HG03108 (cell line): Measurements from ENCODE around the gene HIPK2.

Experiments used
- ATAC-seq: cut with Tn5 transposase; IDR thresholded peaks from one replicate; pipeline ENCODE4 v1.9.1; 2021; ENCODE audit warnings: moderate library complexity; ENCODE audit not compliant: unreplicated experiment

The HIPK2 gene

GRCh38 chr7:139600306-139600705 is 177.5 kb downstream of the HIPK2 start:
- ATAC-seq, result no peak

- ATAC-seq, result no peak
These were observed 179.2 kb downstream of the HIPK2 start for GRCh38 chr7:139598642-139599041.

GRCh38 chr7:139597028-139597427 is 180.8 kb downstream of the HIPK2 start:
- ATAC-seq, result no peak

- ATAC-seq, result no peak
These were observed 181.2 kb downstream of the HIPK2 start for GRCh38 chr7:139596626-139597025.

GRCh38 chr7:139595806-139596205 is 182.0 kb downstream of the HIPK2 start:
- ATAC-seq, result no peak

- ATAC-seq, result no peak
These were observed 182.8 kb downstream of the HIPK2 start for GRCh38 chr7:139594911-139595476.

GRCh38 chr7:139594090-139594489 is 183.7 kb downstream of the HIPK2 start:
- ATAC-seq, result no peak

GRCh38 chr7:139592801-139593461 is 184.9 kb downstream of the HIPK2 start:
- ATAC-seq, result no peak

- ATAC-seq, result no peak
These were observed 186.1 kb downstream of the HIPK2 start for GRCh38 chr7:139591550-139592195.

- no peak for ATAC-seq
These were observed 188.3 kb downstream of the HIPK2 start for GRCh38 chr7:139589474-139589873.

- no peak for ATAC-seq
These were observed 189.2 kb downstream of the HIPK2 start for GRCh38 chr7:139588632-139589031.

- no peak for ATAC-seq
These were observed 190.3 kb downstream of the HIPK2 start for GRCh38 chr7:139587535-139587934.

- ATAC-seq, result no peak
These were observed 191.5 kb downstream of the HIPK2 start for GRCh38 chr7:139586286-139586685.

GRCh38 chr7:139585042-139585441 is 192.8 kb downstream of the HIPK2 start:
- ATAC-seq, result no peak

- no peak for ATAC-seq
These were observed 193.8 kb downstream of the HIPK2 start for GRCh38 chr7:139583826-139584553.

- ATAC-seq, result no peak
These were observed 195.1 kb downstream of the HIPK2 start for GRCh38 chr7:139582671-139583155.

- ATAC-seq, result no peak
These were observed 195.6 kb downstream of the HIPK2 start for GRCh38 chr7:139582130-139582650.

GRCh38 chr7:139580435-139580834 is 197.4 kb downstream of the HIPK2 start:
- ATAC-seq, result no peak

GRCh38 chr7:139576179-139576973 is 201.4 kb downstream of the HIPK2 start:
- ATAC-seq, result no peak

GRCh38 chr7:139575338-139575680 is 202.5 kb downstream of the HIPK2 start:
- no peak for ATAC-seq
